T-helper 1 cell treated with Interleukin-12 subunit alpha and Interleukin-12 subunit beta and Interleukin-4 antibody, amounts not matched to agents 30 μg/mL and 1 μg/mL, for 36 hours (primary cell): ENCODE results near the gene HDAC8.

Experiments
- H3K27ac Mint-ChIP-seq: one replicate; pipeline ENCODE4 v1.8.0; 2021; ENCODE audit warnings: mild to moderate bottlenecking, mixed read lengths
- H3K27me3 Mint-ChIP-seq: one replicate; pipeline ENCODE4 v1.8.0; 2021; ENCODE audit warnings: low read depth, mixed read lengths
- H3K36me3 Mint-ChIP-seq: one replicate; pipeline ENCODE4 v1.8.0; 2021; ENCODE audit warnings: low read depth, mixed read lengths
- H3K4me1 Mint-ChIP-seq: one replicate; pipeline ENCODE4 v1.8.0; 2021; ENCODE audit warnings: low read depth, mixed read lengths
- H3K4me3 Mint-ChIP-seq: one replicate; pipeline ENCODE4 v1.8.0; 2021; ENCODE audit warnings: mild to moderate bottlenecking, moderate library complexity, mixed read lengths
- H3K9me3 Mint-ChIP-seq: one replicate; pipeline ENCODE4 v1.8.0; 2021; ENCODE audit warnings: mixed read lengths

Gene HDAC8

DNA sequence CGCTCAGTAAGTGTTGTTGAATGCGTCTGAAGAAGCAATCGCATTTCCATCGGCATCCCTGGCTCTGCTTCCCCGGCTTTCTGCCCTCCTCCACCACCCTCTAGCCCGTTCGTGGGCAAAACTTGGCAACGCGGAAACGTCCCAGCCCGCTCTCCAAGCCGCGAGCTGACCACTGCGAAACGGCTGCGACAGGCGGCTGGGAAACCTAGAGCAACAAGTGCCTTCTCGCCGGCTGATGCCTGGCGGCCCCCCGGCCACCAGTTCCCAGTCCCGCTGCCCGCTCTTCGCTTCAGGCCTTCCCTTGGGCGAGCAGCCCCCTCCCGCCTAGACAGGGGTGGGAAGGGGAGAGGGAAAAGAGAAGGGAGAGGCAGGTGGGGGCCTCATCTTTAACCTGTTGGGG is 267.8 kb downstream of the HDAC8 start:
- Mint-ChIP-seq H3K27ac (no peak overlapping the region), H3K27me3 (peaks cover 73% of the 10 kb centered on the region), H3K4me1 (peaks cover 17% of the 10 kb centered on the region), H3K4me3 (peak overlapping the region; percentile 33), H3K36me3 (no peaks in the 10 kb centered on the region), H3K9me3 (no peaks in the 10 kb centered on the region)

DNA sequence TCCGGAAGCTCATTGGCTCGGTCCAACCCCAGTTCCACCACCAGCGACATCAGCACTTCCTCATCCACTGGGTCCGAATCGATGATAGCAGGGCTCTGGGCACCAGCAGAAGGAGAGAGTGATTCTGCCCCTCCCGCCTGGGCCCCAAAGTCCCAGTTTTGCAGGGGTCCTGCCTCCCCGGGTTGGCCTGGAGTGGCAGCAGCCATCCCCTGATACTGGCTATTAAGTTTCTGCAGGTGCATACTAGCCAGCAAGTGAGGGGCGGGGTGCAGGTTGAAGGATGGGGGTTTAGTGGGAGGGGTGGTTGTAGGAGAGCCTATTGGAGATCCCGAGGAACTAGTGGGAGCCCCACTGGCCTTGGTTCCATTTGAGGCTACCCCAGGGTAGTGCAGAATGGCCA is 270.9 kb downstream of the HDAC8 start:
- Mint-ChIP-seq H3K4me1 (peaks cover 8% of the 10 kb centered on the region), H3K4me3 (no peak overlapping the region), H3K9me3 (no peaks in the 10 kb centered on the region), H3K36me3 (no peaks in the 10 kb centered on the region), H3K27me3 (peaks cover 63% of the 10 kb centered on the region), H3K27ac (no peak overlapping the region)

DNA sequence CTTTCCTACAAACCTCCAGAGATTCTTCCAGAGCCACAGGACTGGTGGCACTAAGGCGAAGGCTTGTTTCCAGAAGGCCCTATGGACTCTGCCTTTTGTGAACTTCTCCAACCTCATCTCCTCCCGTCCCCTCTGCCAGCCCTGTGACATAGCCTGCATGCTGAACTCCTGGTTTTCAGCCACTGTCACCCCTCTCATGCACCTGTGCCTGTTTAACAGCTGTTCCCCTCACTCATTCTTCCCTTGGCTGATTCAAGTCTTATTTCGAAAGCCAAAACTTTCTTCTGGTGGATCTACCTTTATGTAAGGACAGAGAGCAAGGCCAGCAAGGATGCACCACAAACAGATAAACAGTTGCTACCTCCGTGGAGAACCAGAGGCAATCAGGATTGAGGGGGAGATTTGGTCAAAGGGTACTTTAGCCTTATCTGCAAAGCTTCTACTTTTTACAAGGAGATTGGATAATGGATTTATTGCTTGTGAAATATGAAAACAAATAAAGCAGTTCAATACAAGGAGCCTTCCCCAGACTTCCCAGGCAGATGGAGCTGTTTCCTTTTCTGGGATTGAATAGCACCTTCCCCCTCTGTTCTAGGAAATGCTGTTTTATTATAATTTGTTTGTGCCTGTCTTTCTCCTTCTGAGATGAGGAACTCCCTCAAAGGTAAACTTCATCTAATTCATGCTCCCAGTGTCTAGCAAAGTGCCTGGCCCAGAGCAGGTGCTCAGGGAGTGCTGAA is 272.6 kb downstream of the HDAC8 start:
- no peaks in the 10 kb centered on the region for H3K9me3 Mint-ChIP-seq
- H3K4me3 Mint-ChIP-seq = no peak overlapping the region
- no peak overlapping the region for H3K27ac Mint-ChIP-seq
- peaks cover 8% of the 10 kb centered on the region for H3K4me1 Mint-ChIP-seq
- peaks cover 67% of the 10 kb centered on the region for H3K27me3 Mint-ChIP-seq
- no peaks in the 10 kb centered on the region for H3K36me3 Mint-ChIP-seq

DNA sequence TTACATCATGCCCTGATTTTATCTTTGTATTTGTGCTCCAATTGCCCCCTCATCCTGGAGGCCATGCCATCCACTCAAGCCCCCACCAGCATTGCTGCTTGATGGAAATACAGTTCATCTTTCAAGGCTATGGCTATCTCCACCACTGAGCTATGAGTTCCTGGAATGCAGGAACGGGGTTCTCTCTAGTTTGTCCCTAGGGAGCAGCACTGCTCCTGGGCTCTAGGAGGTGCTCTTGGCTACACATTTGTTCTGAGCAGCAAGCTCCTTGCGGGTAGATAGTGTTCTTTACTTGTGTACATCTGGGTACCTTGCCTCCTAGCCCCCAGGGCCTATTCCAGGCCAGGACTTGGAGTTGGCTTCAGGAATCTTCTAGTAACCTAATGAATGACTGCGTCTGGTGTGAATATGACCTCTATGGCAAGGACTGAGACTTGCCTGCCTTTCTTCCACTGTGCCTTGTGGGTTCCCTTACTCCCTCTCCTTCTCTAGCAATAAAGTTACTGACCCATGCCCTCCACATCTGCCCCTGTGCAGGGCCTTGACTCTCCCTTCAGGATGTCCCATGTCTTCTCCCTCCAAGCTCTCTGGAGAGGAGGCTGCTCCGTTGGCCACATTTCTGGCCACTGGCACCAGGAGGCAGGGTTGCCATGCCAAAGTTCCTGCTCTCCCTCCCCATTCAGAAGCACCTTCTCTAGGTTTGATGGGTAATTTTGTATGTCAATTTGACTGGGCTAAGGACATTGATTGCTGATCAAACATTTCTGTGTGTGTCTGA is 274.5 kb downstream of the HDAC8 start:
- H3K27me3 Mint-ChIP-seq = peaks cover 54% of the 10 kb centered on the region
- H3K4me3 Mint-ChIP-seq = no peak overlapping the region
- H3K9me3 Mint-ChIP-seq = no peaks in the 10 kb centered on the region
- H3K36me3 Mint-ChIP-seq = no peaks in the 10 kb centered on the region
- peaks cover 2% of the 10 kb centered on the region for H3K4me1 Mint-ChIP-seq
- H3K27ac Mint-ChIP-seq = no peak overlapping the region

DNA sequence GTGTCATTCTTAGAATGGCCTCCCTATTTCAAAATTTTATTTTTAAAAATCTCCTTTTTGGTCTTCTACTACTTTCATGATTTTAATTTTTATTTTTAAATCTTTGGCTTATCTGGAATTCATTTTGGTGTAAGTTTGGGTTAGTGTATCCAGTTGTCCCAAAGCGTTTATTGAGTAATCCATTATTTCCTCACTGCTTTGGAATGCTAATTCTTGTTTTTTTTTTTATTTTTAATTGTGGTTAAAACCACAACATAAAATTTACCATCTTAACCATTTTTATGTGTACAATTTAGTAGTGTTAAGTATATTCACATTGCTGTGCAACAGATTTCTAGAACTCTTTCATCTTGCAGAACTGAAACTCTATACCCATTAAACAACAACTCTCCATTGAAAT is 275.7 kb downstream of the HDAC8 start:
- no peak overlapping the region for H3K27ac Mint-ChIP-seq
- H3K36me3 Mint-ChIP-seq = no peaks in the 10 kb centered on the region
- no peaks in the 10 kb centered on the region for H3K9me3 Mint-ChIP-seq
- no peak overlapping the region for H3K4me3 Mint-ChIP-seq
- H3K4me1 Mint-ChIP-seq = peaks cover 2% of the 10 kb centered on the region
- peaks cover 55% of the 10 kb centered on the region for H3K27me3 Mint-ChIP-seq

DNA sequence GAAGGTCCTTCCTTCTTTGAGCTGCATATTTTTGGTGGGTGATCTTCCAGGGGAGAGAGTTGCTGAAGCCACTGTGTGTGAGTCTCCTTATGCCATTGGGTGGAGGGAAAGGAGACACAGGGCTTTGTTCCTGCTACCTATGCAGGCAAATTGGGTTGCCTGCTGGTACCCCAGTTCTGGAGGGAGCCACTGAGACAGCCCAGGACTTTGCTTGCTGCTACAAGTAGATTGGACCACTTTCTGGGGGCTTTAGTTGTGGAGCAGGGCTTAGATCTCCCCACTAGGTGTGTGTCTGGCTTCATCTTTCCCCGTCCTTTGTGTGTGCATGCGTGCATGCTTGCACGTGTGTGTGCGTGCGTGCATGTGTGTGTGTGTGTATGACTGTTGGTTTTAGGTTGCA is 276.9 kb downstream of the HDAC8 start:
- Mint-ChIP-seq H3K27ac (no peak overlapping the region), H3K27me3 (peaks cover 58% of the 10 kb centered on the region), H3K4me3 (no peak overlapping the region), H3K9me3 (no peaks in the 10 kb centered on the region), H3K36me3 (no peaks in the 10 kb centered on the region), H3K4me1 (peaks cover 2% of the 10 kb centered on the region)

DNA sequence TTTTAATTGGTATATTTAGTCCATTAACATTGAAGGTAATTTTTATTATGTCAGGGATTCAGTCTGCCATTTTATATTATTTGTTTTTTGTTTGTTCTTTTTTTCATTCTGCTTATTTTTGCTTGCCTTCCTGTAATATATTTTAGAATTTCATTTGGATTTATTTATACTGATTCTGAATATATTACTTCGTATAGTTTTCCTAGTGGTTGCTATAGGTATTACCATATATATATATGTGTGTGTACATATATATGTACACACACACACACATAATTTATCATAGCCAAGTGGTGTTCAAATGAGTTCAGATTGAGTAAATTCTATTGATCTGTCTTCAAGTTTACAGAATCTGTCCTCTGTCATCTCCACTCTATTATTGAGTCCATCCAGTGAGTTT is 278.1 kb downstream of the HDAC8 start:
- Mint-ChIP-seq H3K27me3 (peaks cover 56% of the 10 kb centered on the region), H3K9me3 (no peaks in the 10 kb centered on the region), H3K4me1 (peaks cover 2% of the 10 kb centered on the region), H3K36me3 (no peaks in the 10 kb centered on the region), H3K4me3 (no peak overlapping the region), H3K27ac (no peak overlapping the region)

DNA sequence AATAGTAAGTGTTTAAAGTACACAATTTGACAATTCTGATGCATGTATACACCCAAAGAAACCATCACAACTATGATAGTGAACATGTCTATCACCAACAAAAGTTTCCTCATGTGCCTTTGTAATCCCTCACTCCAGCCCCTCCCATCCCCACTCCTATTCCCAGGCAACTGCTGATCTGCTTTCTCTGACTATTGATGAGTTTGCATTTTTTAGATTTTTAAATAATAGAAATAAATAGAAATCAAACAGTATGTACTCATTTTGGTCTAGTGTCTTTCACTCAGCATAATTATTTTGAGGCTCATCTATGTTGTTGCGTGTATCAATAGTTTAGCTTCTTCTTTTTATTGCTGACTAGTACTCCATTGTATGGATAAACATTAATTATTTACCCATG is 290.3 kb downstream of the HDAC8 start:
- Mint-ChIP-seq H3K36me3 (no peaks in the 10 kb centered on the region), H3K27me3 (peaks cover 9% of the 10 kb centered on the region)

DNA sequence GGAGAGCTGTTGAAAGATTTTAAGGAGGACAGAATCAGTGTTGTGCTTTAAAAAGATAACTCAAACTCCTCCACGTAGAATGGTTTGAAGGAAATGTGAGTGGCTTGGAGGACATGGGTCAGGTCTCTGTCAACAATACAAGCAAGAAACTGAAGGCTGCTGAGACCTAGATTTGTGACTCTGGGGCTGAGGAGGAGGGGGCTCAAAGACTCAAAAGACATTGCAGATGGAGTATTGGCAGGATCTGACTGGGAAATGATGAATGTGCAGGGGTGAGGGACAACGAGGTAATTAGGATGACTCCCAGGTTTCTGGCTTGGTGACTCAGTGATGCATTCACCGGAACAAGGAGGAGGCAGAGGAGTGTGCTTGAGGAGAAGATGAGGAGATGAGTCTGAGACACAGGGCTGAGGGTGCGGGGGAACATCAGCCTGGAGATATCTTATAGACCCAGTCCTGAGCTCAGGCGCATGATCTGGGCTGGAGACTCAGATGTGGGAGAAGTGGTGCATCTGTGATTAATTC is 292.3 kb downstream of the HDAC8 start:
- peaks cover 9% of the 10 kb centered on the region for H3K27me3 Mint-ChIP-seq
- no peak overlapping the region for H3K27ac Mint-ChIP-seq
- peaks cover 8% of the 10 kb centered on the region for H3K36me3 Mint-ChIP-seq
- H3K9me3 Mint-ChIP-seq = no peaks in the 10 kb centered on the region
- peaks cover 9% of the 10 kb centered on the region for H3K4me1 Mint-ChIP-seq
- H3K4me3 Mint-ChIP-seq = no peak overlapping the region

More for the DNA sequence above, 290.3 kb downstream of the HDAC8 start:
- H3K27ac Mint-ChIP-seq = no peak overlapping the region
- H3K9me3 Mint-ChIP-seq = no peaks in the 10 kb centered on the region
- no peak overlapping the region for H3K4me3 Mint-ChIP-seq
- H3K4me1 Mint-ChIP-seq = peaks cover 2% of the 10 kb centered on the region
